Measurements from ENCODE around the gene GATD1.

The GATD1 gene

DNA sequence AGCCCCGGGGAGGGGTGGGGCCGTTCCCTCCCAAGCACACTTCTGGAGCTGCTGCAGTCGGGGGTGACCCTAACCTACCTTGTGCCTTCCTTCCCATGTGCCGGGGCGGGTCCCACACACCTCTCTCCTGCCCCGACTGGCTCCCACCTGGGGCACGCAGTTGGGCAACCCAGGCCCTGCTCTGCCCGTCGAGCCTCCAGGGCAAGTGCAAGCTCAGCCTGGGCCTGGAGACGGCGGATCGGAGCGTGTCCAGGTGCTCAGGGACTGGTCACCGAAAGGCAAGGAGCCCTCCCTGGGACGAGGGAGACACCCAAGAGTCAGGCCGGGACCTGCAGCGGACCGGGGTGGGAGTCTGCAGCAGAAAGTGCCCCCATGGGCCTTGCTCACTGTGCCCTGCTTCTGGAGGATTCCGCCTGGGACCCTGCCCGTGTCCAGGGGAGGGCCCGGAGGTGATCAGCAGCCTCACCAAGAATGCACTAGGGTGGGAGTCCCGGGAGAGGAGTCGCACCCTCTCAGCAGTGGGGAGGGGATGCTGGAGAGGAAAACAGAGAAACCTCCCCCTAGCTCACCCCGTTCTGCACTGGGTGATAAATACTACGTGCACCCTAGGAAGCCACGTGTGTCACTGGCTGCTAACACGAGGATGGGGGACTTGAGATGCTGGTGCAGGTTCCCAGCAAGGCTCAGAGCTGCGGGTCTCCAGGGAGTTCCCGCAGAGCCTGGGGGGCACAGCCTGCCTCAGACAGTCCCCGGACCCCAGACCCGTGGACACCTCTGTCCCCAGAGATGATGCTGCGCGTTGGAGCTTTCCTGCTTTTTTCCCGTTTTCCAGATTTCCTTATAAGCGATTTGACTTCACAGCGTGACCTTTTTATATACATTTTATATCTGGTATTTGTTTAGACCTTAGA is 5.2 kb upstream of the GATD1 start:
- TF ChIP-seq YY1 (IDR thresholded peaks at IDR 0.05; ENCODE audit: low read depth) (no peak), CEBPB (IDR thresholded peaks at IDR 0.05) (no peak), FOXM1 (IDR thresholded peaks at IDR 0.05; ENCODE audit: borderline replicate concordance, low read depth) (no peak), NFIC (IDR thresholded peaks at IDR 0.05) (no peak), TEAD4 (IDR thresholded peaks at IDR 0.05) (no peak), CREB1 (IDR thresholded peaks at IDR 0.05; ENCODE audit: low read depth) (no peak), TAF1 (IDR thresholded peaks at IDR 0.05; ENCODE audit: low read depth) (no peak), RAD21 (IDR thresholded peaks at IDR 0.05; ENCODE audit: low read depth) (no peak)

DNA sequence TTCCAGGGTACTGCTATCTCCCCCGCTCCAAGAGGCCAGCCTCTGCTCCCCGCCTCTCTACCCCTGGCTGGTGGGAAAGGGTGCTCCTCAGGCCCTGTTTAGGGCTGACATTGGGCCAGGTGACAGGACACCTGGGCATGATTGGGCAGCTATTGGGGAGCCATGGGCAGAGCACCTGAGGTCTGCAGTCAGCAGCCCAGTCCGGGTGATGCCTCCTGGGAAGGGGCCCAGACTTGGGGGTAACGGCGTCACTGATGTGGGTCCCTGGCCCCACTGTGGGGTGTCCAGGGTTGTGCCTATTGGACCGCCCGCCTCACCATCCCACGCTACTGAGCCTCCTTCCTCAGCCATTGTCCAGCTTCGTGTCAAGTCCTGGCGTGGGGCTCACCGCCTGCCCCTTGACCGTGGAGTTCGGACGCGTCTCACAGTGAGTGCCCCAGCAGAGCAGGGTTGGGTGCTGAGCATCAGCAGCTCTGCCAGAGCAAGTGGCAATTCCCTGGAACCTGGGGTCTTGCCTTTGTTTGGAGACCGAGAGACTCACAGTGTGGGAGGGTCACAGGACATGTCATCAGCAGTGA is 2.8 kb upstream of the GATD1 start:
- TF ChIP-seq TEAD4 (IDR thresholded peaks at IDR 0.05) (no peak), YY1 (IDR thresholded peaks at IDR 0.05; ENCODE audit: low read depth) (no peak)

DNA sequence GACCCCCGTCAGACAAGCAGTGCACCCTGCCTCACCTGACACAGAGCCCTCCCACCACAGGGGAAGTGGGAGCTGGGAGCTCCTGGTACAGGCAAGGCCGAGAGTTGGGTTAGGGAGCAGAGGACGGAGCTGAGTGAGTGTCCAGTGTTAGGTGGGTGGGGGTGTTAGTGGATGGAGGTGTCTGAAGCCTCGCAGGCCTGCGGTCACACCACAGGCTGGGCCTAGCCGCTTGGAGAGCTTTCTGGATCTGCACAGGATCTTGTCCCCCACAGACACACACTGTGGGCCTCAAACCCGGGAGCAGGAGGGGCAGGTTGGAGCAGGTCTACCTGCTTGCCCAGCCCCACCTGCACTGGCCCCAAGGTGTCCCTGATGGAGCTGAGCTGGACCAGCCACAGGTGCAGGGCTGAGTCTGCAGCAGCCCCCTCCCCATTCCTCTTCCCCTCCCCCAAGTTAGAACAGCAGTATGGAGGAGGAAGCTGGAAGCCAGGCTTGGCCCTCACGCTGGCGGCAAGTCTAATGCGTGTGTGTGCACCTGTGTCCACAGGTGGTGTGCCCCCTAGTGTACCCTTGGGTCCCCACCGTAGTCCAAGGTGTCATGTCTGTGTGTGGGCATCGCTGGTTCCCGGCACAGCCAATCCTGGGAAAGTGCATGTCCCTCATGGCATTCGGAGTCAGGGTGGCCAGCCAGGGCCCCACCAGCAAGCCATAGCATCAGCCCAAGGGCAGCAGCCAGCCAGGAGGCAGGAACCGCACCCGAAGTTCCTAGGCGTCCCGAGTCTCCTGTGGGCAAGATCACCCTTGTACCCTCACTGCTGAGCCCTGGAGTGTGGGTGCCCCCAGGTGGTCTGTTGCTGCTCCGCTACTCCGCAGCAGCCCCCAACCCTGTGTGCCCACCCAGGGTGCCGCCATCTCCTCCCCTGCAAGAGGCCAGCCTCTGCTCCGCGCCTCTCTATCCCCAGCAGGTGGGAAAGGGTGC is 2.0 kb upstream of the GATD1 start:
- no peak for TF ChIP-seq RAD21 (IDR thresholded peaks at IDR 0.05; ENCODE audit: low read depth)

DNA sequence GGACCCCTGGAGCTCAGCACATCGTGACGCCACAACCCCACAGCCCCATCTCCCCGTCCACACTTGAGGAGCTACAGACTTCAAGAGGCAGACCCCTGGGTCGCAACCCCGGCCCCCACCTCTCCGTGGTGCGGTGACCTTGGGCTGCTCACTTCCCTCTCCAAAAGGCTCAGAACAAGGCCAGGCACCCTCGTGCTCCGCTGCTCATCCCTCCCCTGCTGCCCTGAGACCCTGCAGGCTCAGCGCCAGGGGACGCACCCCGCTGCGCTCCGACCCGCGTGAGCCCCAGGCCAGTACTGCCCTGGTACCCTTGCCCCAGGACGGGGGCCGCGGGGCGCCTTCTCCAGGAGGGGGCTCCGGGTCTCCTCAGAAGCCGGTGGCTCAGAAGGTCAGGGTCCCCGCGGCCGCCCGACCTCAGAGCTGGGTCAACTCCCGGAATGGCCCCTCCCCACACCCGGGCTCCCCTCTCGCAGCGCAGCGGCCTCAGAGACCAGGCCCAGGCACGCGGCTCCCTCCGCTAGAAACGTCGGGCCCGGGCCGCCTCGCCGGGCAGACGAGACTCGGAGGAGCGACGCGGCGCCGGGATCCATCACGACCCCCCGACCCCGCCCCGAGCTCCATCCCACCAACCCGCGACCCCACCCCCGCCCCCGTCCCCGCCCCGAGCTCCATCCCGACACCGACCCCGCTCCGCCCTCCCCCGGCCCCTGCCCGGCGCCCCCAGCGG is 563 bp downstream of the GATD1 start:
- TF ChIP-seq RAD21 (IDR thresholded peaks at IDR 0.05; ENCODE audit: low read depth) (no peak), EP300 (IDR thresholded peaks at IDR 0.05; ENCODE audit: borderline replicate concordance) (no peak), NFIC (IDR thresholded peaks at IDR 0.05) (no peak), TEAD4 (IDR thresholded peaks at IDR 0.05) (no peak), USF1 (IDR thresholded peaks at IDR 0.05) (no peak), TCF12 (IDR thresholded peaks at IDR 0.05; ENCODE audit: low read depth) (no peak), ZBTB7A (IDR thresholded peaks at IDR 0.05; ENCODE audit: low read depth) (peak; percentile 90; the same call in 1 of the 2 replicates), TAF1 (IDR thresholded peaks at IDR 0.05; ENCODE audit: low read depth) (0 out of 2 replicates have a peak, but pooled peaks have one; percentile 17), EGR1 (IDR thresholded peaks at IDR 0.05) (no peak), CEBPB (IDR thresholded peaks at IDR 0.05) (no peak)
- TF ChIP-seq, protein P1, sequence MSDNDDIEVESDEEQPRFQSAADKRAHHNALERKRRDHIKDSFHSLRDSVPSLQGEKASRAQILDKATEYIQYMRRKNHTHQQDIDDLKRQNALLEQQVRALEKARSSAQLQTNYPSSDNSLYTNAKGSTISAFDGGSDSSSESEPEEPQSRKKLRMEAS (IDR thresholded peaks at IDR 0.05) = peak; percentile 36

DNA sequence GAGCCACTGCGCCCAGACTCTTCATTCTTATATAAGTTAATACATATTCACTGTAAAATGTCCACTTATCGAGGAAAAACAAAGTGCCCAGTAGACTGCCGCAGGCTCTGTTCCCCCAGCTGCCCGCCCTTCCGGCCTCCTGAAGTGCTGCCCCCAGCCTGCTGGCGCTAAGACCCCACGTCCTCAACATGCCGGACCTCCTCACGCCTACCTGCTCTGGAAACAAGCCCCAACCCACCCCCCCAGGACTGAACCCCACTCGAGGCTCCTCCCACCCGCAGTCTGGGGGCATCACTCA is 1.1 kb downstream of the GATD1 start:
- TF ChIP-seq EGR1 (IDR thresholded peaks at IDR 0.05) = no peak
- no peak for TF ChIP-seq TAF1 (IDR thresholded peaks at IDR 0.05; ENCODE audit: low read depth)
- no peak for TF ChIP-seq EP300 (IDR thresholded peaks at IDR 0.05; ENCODE audit: borderline replicate concordance)
- TF ChIP-seq YY1 (IDR thresholded peaks at IDR 0.05; ENCODE audit: low read depth) = no peak
- TF ChIP-seq ZBTB7A (IDR thresholded peaks at IDR 0.05; ENCODE audit: low read depth) = no peak
- TF ChIP-seq, protein P1 (IDR thresholded peaks at IDR 0.05) = no peak
- TF ChIP-seq FOXM1 (IDR thresholded peaks at IDR 0.05; ENCODE audit: borderline replicate concordance, low read depth) = no peak
- TF ChIP-seq NFIC (IDR thresholded peaks at IDR 0.05) = no peak
- TF ChIP-seq, protein P2, sequence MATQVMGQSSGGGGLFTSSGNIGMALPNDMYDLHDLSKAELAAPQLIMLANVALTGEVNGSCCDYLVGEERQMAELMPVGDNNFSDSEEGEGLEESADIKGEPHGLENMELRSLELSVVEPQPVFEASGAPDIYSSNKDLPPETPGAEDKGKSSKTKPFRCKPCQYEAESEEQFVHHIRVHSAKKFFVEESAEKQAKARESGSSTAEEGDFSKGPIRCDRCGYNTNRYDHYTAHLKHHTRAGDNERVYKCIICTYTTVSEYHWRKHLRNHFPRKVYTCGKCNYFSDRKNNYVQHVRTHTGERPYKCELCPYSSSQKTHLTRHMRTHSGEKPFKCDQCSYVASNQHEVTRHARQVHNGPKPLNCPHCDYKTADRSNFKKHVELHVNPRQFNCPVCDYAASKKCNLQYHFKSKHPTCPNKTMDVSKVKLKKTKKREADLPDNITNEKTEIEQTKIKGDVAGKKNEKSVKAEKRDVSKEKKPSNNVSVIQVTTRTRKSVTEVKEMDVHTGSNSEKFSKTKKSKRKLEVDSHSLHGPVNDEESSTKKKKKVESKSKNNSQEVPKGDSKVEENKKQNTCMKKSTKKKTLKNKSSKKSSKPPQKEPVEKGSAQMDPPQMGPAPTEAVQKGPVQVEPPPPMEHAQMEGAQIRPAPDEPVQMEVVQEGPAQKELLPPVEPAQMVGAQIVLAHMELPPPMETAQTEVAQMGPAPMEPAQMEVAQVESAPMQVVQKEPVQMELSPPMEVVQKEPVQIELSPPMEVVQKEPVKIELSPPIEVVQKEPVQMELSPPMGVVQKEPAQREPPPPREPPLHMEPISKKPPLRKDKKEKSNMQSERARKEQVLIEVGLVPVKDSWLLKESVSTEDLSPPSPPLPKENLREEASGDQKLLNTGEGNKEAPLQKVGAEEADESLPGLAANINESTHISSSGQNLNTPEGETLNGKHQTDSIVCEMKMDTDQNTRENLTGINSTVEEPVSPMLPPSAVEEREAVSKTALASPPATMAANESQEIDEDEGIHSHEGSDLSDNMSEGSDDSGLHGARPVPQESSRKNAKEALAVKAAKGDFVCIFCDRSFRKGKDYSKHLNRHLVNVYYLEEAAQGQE (IDR thresholded peaks at IDR 0.05; ENCODE audit: low read depth) = no peak
- no peak for TF ChIP-seq USF1 (IDR thresholded peaks at IDR 0.05)
- TF ChIP-seq RAD21 (IDR thresholded peaks at IDR 0.05; ENCODE audit: low read depth) = no peak
- no peak for TF ChIP-seq CEBPB (IDR thresholded peaks at IDR 0.05)
- no peak for TF ChIP-seq TEAD4 (IDR thresholded peaks at IDR 0.05)
- no peak for TF ChIP-seq CREB1 (IDR thresholded peaks at IDR 0.05; ENCODE audit: low read depth)
- no peak for TF ChIP-seq TCF12 (IDR thresholded peaks at IDR 0.05; ENCODE audit: low read depth)

DNA sequence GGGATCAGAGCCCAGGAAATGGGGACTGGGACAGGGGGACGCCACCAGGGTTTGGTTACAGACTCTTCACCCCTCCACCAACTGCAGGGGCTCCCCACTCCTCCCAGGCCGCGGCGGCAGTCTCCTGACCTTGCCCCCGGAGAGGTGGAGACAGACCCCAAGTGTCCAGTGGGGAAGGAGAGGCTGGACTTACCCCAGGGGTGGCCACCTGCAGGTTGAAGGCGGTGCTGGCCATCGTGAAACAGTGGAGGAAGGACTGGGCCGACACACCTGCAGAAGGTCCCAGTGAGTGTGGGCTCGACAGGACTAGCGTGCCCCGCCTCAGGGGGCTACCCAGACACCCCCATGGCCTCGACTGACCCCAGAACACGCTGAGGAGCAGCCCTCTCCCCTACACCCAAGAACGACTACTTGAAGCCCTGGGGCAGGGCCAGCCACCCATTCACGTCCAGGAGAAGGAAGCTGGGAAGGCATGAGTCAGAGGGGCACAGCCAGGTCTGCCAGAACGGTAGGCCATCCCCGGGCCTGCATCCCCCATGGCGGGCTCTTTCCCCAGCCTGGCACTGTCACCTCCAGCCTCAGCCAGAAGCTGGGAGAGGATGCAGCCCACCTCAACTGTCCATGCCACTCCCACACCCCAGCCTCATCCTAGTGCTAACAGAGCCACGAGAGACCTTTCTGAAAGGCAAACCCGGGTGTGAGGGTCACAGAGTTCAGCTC is 2.3 kb downstream of the GATD1 start:
- TF ChIP-seq EP300 (IDR thresholded peaks at IDR 0.05; ENCODE audit: borderline replicate concordance) (no peak), TCF12 (IDR thresholded peaks at IDR 0.05; ENCODE audit: low read depth) (no peak), NFIC (IDR thresholded peaks at IDR 0.05) (no peak), EGR1 (IDR thresholded peaks at IDR 0.05) (no peak), YY1 (IDR thresholded peaks at IDR 0.05; ENCODE audit: low read depth) (no peak), ZBTB7A (IDR thresholded peaks at IDR 0.05; ENCODE audit: low read depth) (no peak), TAF1 (IDR thresholded peaks at IDR 0.05; ENCODE audit: low read depth) (no peak), TEAD4 (IDR thresholded peaks at IDR 0.05) (no peak), CEBPB (IDR thresholded peaks at IDR 0.05) (no peak), RAD21 (IDR thresholded peaks at IDR 0.05; ENCODE audit: low read depth) (no peak), CREB1 (IDR thresholded peaks at IDR 0.05; ENCODE audit: low read depth) (no peak), FOXM1 (IDR thresholded peaks at IDR 0.05; ENCODE audit: borderline replicate concordance, low read depth) (no peak)
- TF ChIP-seq, protein P2 (IDR thresholded peaks at IDR 0.05; ENCODE audit: low read depth) = no peak
